Osteoblast (primary cell): ENCODE results near the gene B4GALT5. TPM values are rescaled to one million over a fixed set of nuclear protein-coding genes. Genes with fewer than 3 reads are reported as not detected.

Experiments used
- DNase-seq: peaks from one replicate; pipeline ENCODE4 v3.0.0; 2011; ENCODE audit warnings: low spot score, mixed read lengths; ENCODE audit not compliant: insufficient read length; ENCODE audit errors: missing footprints
- H2AFZ ChIP-seq: 2 replicates; pipeline ENCODE4 v1.6.0; 2011; ENCODE audit warnings: mild to moderate bottlenecking, low read length
- H3K27ac ChIP-seq: 2 replicates; pipeline ENCODE4 v1.5.1; 2011; ENCODE audit warnings: mild to moderate bottlenecking, low read depth, low read length, moderate library complexity
- H3K27me3 ChIP-seq: 2 replicates; pipeline ENCODE4 v1.6.0; 2012; ENCODE audit warnings: mild to moderate bottlenecking, control low read depth, inconsistent platforms, low read length, moderate library complexity; ENCODE audit not compliant: insufficient read depth
- H3K36me3 ChIP-seq: 2 replicates; pipeline ENCODE4 v1.5.1; 2011; ENCODE audit warnings: mild to moderate bottlenecking, low read length, control low read depth, moderate library complexity; ENCODE audit not compliant: insufficient read depth
- H3K4me1 ChIP-seq: 2 replicates; pipeline ENCODE4 v1.5.1; 2011; ENCODE audit warnings: mild to moderate bottlenecking, low read length, control low read depth, moderate library complexity; ENCODE audit not compliant: insufficient read depth
- H3K4me2 ChIP-seq: 2 replicates; pipeline ENCODE4 v1.6.0; 2011; ENCODE audit warnings: mild to moderate bottlenecking, low read length; ENCODE audit not compliant: insufficient read depth
- H3K4me3 ChIP-seq: fragments of 200-600 bp; sonication (generic); 3 replicates; pipeline ENCODE4 v1.5.1; 2012; ENCODE audit warnings: mild to moderate bottlenecking, low read length, inconsistent platforms; ENCODE audit not compliant: insufficient read depth
- H3K79me2 ChIP-seq: 2 replicates; pipeline ENCODE4 v1.6.0; 2012; ENCODE audit warnings: mild to moderate bottlenecking, low read length, control low read depth, inconsistent platforms; ENCODE audit not compliant: insufficient read depth
- H3K9me3 ChIP-seq: 2 replicates; pipeline ENCODE4 v1.5.1; 2011; ENCODE audit warnings: low read depth, low read length, control low read depth
- H4K20me1 ChIP-seq: 2 replicates; pipeline ENCODE4 v1.6.0; 2012; ENCODE audit warnings: mild to moderate bottlenecking, low read length, control low read depth; ENCODE audit not compliant: insufficient read depth
- CTCF ChIP-seq: IDR thresholded peaks from 2 replicates; pipeline ENCODE4 v1.5.1; 2011; ENCODE audit warnings: mild to moderate bottlenecking, low read depth, low read length, moderate library complexity; ENCODE audit errors: extremely low read depth
- total RNA-seq: library from RNA; depleted of rRNA; stranded (reverse); fragments of >200 nt; gene quantifications from 2 replicates; pipeline ENCODE4 v1.2.3, GENCODE V29; 2012

Gene B4GALT5
- total RNA-seq, 1 donor: 35.8 TPM

- H3K9me3 ChIP-seq: no peaks in the 10 kb centered on the region
- no peak for TF ChIP-seq CTCF
- no peaks in the 10 kb centered on the region for H4K20me1 ChIP-seq
- no peak overlapping the region for H3K4me2 ChIP-seq
- H3K36me3 ChIP-seq: no peaks in the 10 kb centered on the region
- H3K27me3 ChIP-seq: no peaks in the 10 kb centered on the region
- no peak overlapping the region for H2AFZ ChIP-seq
- no peaks in the 10 kb centered on the region for H3K4me1 ChIP-seq
- H3K27ac ChIP-seq: no peak overlapping the region
- no peaks in the 10 kb centered on the region for H3K79me2 ChIP-seq
- DNase-seq: no peak
- no peak overlapping the region for H3K4me3 ChIP-seq
These were observed 28.3 kb upstream of the B4GALT5 start for GRCh38 chr20:49741977-49742376.

GRCh38 chr20:49740807-49741206 lies 27.1 kb upstream of the B4GALT5 start:
- H3K4me1 ChIP-seq: no peaks in the 10 kb centered on the region
- no peaks in the 10 kb centered on the region for H3K27me3 ChIP-seq
- H3K9me3 ChIP-seq: no peaks in the 10 kb centered on the region
- H3K79me2 ChIP-seq: no peaks in the 10 kb centered on the region
- H3K4me2 ChIP-seq: no peak overlapping the region
- H2AFZ ChIP-seq: no peak overlapping the region
- H4K20me1 ChIP-seq: no peaks in the 10 kb centered on the region
- H3K27ac ChIP-seq: no peak overlapping the region
- no peak for TF ChIP-seq CTCF
- no peaks in the 10 kb centered on the region for H3K36me3 ChIP-seq
- no peak for DNase-seq
- no peak overlapping the region for H3K4me3 ChIP-seq

- H3K27me3 ChIP-seq: no peaks in the 10 kb centered on the region
- H3K9me3 ChIP-seq: no peaks in the 10 kb centered on the region
- no peak overlapping the region for H3K4me2 ChIP-seq
- H4K20me1 ChIP-seq: no peaks in the 10 kb centered on the region
- no peaks in the 10 kb centered on the region for H3K79me2 ChIP-seq
- no peak overlapping the region for H2AFZ ChIP-seq
- no peak overlapping the region for H3K4me3 ChIP-seq
- H3K27ac ChIP-seq: no peak overlapping the region
- no peak for DNase-seq
- no peak for TF ChIP-seq CTCF
- no peaks in the 10 kb centered on the region for H3K36me3 ChIP-seq
- H3K4me1 ChIP-seq: no peaks in the 10 kb centered on the region
These were observed 25.4 kb upstream of the B4GALT5 start for GRCh38 chr20:49739042-49739441.

GRCh38 chr20:49737260-49737659 lies 23.6 kb upstream of the B4GALT5 start:
- H3K9me3 ChIP-seq: no peaks in the 10 kb centered on the region
- H3K36me3 ChIP-seq: no peaks in the 10 kb centered on the region
- no peak overlapping the region for H2AFZ ChIP-seq
- H3K4me2 ChIP-seq: no peak overlapping the region
- no peak for DNase-seq
- no peaks in the 10 kb centered on the region for H3K27me3 ChIP-seq
- no peaks in the 10 kb centered on the region for H3K4me1 ChIP-seq
- H3K27ac ChIP-seq: no peak overlapping the region
- TF ChIP-seq CTCF: no peak
- no peaks in the 10 kb centered on the region for H3K79me2 ChIP-seq
- H4K20me1 ChIP-seq: no peaks in the 10 kb centered on the region
- no peak overlapping the region for H3K4me3 ChIP-seq
